D721Med (cell line): ENCODE measurements around the gene TDRD10.
A peak's percentile ranks its signal among the peaks of the same experiment; 100 is the strongest.

ENCODE experiments used
- DNase-seq: peaks from one replicate; pipeline ENCODE4 v3.0.0; 2011; ENCODE audit warnings: low spot score; ENCODE audit not compliant: insufficient read length
- FAIRE-seq: peaks from 2 replicates; lab custom pipeline; 2011; peaks lifted over from hg19 to GRCh38; lab: Jason Lieb, UNC
- TF ChIP-seq, protein P1 (sequence below): IDR thresholded peaks from 2 replicates; pipeline ENCODE4 v1.5.1; 2012; ENCODE audit warnings: mild to moderate bottlenecking, control low read depth; ENCODE audit not compliant: insufficient read depth; ENCODE audit errors: missing control alignments

Gene TDRD10

DNA sequence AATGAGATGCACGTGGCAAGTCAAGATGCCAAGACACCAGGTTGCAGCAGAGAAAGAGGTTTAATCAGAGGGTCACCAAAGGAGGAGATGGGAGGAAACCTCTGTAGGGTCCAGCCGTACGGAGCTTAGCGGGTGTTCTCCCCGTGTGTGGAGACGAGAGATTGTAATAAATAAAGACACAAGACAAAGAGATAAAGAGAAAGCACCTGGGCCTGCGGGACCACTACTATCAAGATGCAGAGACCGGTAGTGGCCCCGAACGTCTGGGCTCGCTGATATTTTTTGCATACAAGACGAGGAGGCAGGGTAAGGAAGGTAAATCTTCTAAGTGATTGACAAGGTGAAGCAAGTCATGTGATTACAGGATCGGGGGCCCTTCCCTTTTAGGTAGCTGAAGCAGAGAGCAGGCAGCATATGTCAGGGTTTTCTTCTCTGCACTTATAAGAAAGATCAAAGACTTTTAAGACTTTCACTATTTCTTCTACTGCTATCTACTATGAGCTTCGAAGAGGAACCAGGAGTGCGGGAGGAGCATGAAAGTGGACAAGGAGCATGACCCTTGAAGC, 41.2 kb upstream of the TDRD10 start:
- FAIRE-seq (no peak), DNase-seq (no peak)
- TF ChIP-seq, protein P1, sequence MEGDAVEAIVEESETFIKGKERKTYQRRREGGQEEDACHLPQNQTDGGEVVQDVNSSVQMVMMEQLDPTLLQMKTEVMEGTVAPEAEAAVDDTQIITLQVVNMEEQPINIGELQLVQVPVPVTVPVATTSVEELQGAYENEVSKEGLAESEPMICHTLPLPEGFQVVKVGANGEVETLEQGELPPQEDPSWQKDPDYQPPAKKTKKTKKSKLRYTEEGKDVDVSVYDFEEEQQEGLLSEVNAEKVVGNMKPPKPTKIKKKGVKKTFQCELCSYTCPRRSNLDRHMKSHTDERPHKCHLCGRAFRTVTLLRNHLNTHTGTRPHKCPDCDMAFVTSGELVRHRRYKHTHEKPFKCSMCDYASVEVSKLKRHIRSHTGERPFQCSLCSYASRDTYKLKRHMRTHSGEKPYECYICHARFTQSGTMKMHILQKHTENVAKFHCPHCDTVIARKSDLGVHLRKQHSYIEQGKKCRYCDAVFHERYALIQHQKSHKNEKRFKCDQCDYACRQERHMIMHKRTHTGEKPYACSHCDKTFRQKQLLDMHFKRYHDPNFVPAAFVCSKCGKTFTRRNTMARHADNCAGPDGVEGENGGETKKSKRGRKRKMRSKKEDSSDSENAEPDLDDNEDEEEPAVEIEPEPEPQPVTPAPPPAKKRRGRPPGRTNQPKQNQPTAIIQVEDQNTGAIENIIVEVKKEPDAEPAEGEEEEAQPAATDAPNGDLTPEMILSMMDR, result no peak

- DNase-seq (no peak), FAIRE-seq (no peak)
- TF ChIP-seq, protein P1, result no peak
Measured at GRCh38 chr1:154463512-154463990, 38.5 kb upstream of the TDRD10 start.

DNA sequence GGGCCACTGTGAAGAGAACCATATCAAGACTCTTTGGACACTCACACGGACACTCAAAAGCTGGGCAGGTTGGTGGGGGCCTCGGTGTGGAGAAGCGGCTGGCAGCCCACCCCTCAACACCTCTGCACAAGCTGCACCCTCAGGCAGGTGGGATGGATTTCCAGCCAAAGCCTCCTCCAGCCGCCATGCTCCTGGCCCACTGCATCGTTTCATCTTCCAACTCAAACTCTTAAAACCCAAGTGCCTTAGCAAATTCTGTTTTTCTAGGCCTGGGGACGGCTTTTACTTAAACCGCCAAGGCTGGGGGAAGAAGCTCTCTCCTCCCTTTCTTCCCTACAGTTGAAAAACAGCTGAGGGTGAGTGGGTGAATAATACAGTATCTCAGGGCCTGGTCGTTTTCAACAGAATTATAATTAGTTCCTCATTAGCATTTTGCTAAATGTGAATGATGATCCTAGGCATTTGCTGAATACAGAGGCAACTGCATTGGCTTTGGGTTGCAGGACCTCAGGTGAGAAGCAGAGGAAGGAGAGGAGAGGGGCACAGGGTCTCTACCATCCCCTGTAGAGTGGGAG, 36.3 kb upstream of the TDRD10 start:
- no peak for DNase-seq

GRCh38 chr1:154466206-154466605, 35.8 kb upstream of the TDRD10 start:
- no peak for DNase-seq
- TF ChIP-seq, protein P1, result no peak
- no peak for FAIRE-seq

More for the DNA sequence above, 36.3 kb upstream of the TDRD10 start:
- no peak for FAIRE-seq
- TF ChIP-seq, protein P1, result no peak

GRCh38 chr1:154466921-154467417, 35.0 kb upstream of the TDRD10 start:
- DNase-seq, result no peak
- no peak for FAIRE-seq
- TF ChIP-seq, protein P1, result peak; percentile 37

DNA sequence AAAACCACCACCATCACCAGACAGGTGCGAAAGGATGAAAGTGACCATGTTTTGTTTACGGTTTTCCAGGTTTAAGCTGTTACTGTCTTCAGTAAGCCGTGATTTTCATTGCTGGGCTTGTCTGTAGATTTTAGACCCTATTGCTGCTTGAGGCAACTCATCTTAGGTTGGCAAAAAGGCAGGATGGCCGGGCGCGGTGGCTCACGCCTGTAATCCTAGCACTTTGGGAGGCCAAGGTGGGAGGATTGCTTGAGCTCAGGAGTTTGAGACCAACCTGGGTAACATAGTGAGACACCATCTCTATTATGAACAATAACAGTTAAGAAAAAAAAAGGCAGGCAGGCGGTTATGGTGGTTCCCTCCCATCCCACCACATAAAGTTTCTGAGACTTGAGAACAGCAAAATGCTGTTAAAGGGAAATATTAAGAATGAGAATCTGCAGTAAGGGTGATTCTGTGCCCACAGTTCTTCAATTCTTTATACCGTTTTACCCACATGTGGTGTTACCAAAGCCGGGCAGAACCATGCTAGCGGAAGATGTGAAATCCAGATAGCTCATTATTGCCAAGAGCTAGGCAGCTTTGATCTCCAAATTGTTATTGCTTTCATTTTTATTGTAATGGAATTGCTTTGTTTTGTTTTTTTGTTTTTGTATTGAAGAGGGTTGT, 34.5 kb upstream of the TDRD10 start:
- TF ChIP-seq, protein P1, result no peak
- no peak for FAIRE-seq

More for the DNA sequence above, 34.5 kb upstream of the TDRD10 start:
- DNase-seq, result no peak
